Renal cortex interstitium (tissue), 15 donors: ENCODE results near the gene C2CD2L. TPM values are rescaled to one million over a fixed set of nuclear protein-coding genes. Genes with fewer than 3 reads are reported as not detected.
"Not testable (repeated sequence)": the region's sequence is repeated elsewhere in the genome, so short reads cannot be mapped to it uniquely, and the experiment has no call there.

ENCODE experiments used
- DNase-seq, 11 donors: peaks; one replicate each; pipeline ENCODE4 v3.0.0-alpha.2; 2013; ENCODE audit warnings: low read depth in 9 of 11, low spot score in 4 of 11; ENCODE audit errors: extremely low read depth in 1 of 11
- long read RNA-seq, 16 experiments: transcript quantifications; one replicate each; lab custom pipeline, GENCODE V29; 2026
- polyA plus RNA-seq, 3 donors: library from polyadenylated mRNA; unstranded; fragments of 120-200 nt; gene quantifications; one replicate each; pipeline ENCODE4 v1.2.1, GENCODE V29; 2013; ENCODE audit not compliant: insufficient read length in 3 of 3

The C2CD2L gene
- polyA plus RNA-seq, result 10 to 100 TPM in 2 of 3 donors, 1 to 10 TPM in 1; 8.7 to 11.0 (median 10.8) TPM
- long read RNA-seq, donor 1, partial matches to known transcripts, result 0 of 1 reads
- long read RNA-seq, donor 1, other reads (novel, unspliced or antisense), result 0 of 1 reads
- long read RNA-seq, donor 2, result 0 reads
- long read RNA-seq, donor 3, partial matches to known transcripts, result 0 of 1 reads
- long read RNA-seq, donor 3, other reads (novel, unspliced or antisense), result 0 of 1 reads
- long read RNA-seq, donor 4, partial matches to known transcripts, result 0 of 1 reads
- long read RNA-seq, donor 4, other reads (novel, unspliced or antisense), result 0 of 1 reads
- long read RNA-seq, donor 5, result 0 reads
- long read RNA-seq, donor 6, partial matches to known transcripts, result 0 of 1 reads
- long read RNA-seq, donor 6, other reads (novel, unspliced or antisense), result 0 of 1 reads
- long read RNA-seq, donor 7, result 0 reads
- long read RNA-seq, donor 8, full-length matches to known transcripts, result 1 of 8 reads
- long read RNA-seq, donor 8, partial matches to known transcripts, result 7 of 8 reads
- long read RNA-seq, donor 8, other reads (novel, unspliced or antisense), result 0 of 8 reads
- long read RNA-seq, donor 9, result 0 reads
- long read RNA-seq, donor 10, result 0 reads
- long read RNA-seq, donor 11, result 0 reads
- long read RNA-seq, donor 12, result 0 reads
- long read RNA-seq, donor 13, result 0 reads
- long read RNA-seq, donor 14, result 0 reads
- long read RNA-seq, donor 15, result 0 reads
- long read RNA-seq, donor 16, partial matches to known transcripts, result 5 of 9 reads
- long read RNA-seq, donor 16, other reads (novel, unspliced or antisense), result 0 of 9 reads

DNA sequence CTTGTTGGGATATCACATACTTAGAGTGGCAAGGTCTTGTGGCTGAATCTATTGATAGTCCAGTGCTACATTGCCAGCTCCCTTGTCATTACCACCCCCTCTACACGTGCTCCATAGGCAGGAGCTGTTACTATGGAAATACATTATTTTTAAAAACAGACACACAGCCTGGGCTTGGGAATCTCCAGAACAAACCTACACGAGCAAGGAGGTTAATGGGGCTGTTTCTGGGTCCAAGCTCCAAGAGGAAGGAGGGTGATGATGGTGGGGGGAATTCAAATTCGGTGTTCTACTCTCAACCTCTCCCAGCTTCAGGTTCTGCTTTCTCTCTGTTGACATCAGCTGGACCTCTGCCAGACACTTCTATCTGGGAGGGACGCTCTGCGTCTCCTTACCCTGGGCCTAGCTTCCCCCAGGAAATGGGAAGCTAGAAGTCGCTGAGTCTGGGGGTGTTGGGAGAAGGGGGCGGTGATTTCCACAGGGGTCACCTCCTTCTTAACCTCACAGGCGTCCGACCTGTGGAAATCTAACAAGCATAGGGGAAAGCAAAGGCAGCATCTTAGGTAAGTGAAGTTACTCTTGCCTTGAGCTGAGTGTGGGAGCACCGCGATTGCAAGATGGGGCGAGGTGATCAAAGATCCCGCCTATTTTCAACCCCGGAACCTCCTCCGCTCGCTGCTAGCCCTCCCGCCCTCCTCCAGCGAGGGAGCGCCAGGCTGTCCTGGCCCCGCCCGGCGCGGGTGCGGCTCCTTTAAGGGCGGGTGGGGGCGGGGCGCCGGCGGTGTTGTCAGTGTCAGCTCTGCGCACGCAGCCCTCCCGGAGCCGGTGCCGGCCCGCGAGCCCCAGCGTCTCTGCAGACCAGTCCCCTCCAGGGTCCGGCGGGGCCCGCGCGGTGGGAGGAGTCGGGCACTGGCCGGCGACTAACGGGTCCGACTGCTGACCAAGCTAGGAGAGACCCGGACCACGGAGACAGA is at the start of gene C2CD2L:
C2CD2L (plus strand) TSS at position 781 of the 974 bp plus-strand sequence. CDS start 398 bp downstream, outside the sequence.
- DNase-seq, result peak in 6 of 11 donors; percentile 76 to 83 (median 82)

- not testable (repeated sequence) for DNase-seq
Observed at GRCh38 chr11:119059128-119059527, 48.0 kb upstream of the C2CD2L start.

GRCh38 chr11:119061256-119061655 is 45.9 kb upstream of the C2CD2L start:
- no peak for DNase-seq

DNA sequence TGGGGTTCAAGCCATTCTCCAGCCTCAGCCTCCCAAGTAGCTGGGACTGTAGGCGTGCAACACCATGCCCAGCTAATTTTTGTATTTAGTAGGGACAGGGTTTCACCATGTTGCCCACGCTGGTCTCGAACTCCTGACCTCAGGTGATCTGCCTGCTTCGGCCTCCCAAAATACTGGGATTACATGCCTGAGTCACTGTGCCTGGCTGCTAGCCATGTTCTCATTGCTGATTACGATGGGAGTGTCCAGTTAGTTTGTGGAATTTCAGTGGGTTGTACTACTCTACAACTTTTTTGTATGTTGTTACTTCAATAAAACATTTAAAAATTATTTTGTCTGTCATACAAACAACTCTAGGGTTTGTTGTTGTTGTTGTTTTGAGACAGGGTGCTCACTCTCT is 44.4 kb upstream of the C2CD2L start:
- DNase-seq, result no peak

DNA sequence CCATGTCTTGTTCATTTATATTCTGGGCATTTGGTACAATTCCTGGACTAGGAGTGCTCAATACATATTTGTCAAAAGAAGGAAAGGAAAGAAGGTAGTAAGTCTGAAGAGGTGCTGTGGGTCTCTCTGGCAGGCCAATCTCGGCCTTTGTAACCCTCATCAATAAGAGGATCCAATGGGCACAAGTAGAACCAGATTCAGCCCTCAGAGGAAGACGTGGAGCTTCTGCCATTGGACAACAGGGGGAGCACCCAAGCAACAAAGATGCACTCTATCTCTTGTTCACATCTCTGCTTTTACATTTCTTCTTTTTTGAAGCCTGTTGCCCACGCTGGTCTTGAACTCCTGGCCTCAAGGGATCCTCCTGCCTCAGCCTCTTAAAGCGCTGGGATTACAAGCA is 41.8 kb upstream of the C2CD2L start:
- DNase-seq, result no peak

GRCh38 chr11:119067371-119068222 is 39.5 kb upstream of the C2CD2L start, which contains the start of gene VPS11:
Gene VPS11, plus strand, starts transcription at chr11:119067818. Its CDS starts 6 bp downstream, at chr11:119067824.
- DNase-seq, result peak; percentile 86 to 95 (median 93)

- no peak for DNase-seq
Observed at GRCh38 chr11:119077839-119078238, 29.3 kb upstream of the C2CD2L start.

- no peak for DNase-seq
Observed at GRCh38 chr11:119078675-119079420, 28.3 kb upstream of the C2CD2L start.

GRCh38 chr11:119081682-119082260 is 25.4 kb upstream of the C2CD2L start:
- no peak for DNase-seq

DNA sequence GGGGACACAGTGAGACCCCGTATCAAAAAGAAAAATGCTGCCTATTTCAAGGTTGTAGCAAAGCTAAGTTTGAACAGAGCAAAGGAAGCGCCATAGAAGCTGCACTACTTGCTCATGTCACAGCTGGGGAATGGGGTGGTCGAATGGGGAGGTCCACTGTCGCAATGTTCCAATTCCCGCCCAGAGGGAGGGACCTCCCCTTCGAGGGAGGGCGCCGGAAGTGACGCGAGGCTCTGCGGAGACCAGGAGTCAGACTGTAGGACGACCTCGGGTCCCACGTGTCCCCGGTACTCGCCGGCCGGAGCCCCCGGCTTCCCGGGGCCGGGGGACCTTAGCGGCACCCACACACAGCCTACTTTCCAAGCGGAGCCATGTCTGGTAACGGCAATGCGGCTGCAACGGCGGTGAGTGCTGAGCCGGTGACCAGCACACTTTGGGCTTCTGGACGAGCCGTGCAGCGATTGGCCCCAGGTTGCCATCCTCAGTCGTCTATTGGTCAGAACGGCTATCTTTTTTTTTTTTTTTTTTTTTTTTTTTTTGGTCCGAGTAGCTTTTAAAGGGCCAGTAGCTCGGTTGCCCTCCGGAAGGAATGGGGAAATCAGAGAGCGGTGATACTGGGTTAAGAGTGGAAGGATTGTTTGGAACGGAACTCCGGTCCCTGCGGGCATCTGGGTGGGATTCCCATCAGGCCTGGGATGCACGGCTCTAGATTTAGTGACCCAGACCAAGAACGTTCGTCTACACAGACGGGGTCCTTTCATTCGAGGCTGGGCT is 22.3 kb upstream of the C2CD2L start, which contains the start of gene HMBS:
HMBS (plus strand) TSS at position 219 of the 774 bp plus-strand sequence; CDS start at position 372, 153 bp downstream.
- DNase-seq, result peak; percentile 83 to 95 (median 94)

DNA sequence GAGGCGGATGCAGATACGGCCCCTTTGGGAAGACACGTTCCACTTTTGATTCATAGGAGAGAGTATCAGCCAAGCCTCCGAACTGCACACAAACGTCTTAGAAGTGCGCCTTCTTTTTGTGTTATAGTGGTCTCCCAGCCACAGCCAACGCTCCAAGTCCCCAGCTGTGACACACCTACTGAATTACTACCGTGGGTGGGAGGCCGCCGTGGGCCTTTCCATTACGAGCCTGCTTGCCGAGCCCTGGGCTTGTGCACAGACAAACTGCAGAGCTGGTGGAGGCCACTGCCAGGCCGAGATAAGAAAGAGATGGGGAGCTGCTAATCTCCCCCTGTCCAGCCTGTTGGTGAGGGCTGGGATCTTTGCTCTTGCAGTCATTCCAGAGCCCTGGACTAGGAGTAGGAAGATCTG is 21.7 kb upstream of the C2CD2L start:
- DNase-seq, result no peak

DNA sequence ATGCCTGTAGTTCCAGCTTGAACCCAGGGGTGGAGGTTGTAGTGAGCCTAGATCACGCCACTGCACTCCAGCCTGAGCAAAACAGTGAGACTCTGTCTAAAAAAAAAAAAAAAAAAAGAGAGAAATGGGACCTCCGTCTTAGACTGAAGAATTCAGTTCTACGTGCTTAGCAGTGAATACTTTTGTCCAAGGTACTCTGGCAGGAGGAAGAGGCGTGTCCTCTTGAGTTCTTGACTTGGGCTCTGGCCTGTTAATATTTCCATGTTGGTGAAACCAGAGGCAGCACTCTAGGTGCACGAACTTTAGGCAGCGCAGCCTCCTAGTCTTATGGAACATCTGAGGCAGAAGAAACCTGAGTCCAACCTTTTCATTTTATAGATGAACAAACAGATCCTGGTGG is 20.0 kb upstream of the C2CD2L start:
- no peak for DNase-seq

DNA sequence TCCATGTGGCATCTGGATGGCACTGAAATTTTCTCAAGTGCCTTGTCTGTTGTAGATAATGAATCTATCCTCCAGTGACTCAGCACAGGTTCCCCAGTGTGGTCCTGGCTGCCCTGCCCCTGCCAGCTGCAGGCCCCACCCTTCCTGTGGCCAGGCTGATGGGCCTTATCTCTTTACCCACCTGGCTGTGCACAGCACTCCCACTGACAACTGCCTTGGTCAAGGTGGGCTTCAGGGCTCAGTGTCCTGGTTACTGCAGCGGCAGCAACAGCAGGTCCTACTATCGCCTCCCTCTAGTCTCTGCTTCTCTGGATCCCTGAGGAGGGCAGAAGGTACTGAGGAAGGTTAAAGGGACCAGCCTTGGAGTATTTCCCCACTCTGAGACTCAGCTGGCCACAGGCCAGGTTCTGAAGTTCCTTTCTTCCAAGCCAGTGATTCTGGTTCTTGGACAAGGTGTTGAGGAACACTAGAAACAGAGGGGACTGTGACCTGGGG is 19.4 kb upstream of the C2CD2L start:
- no peak for DNase-seq

- DNase-seq, result no peak
Observed at GRCh38 chr11:119088406-119088805, 18.7 kb upstream of the C2CD2L start.

- no peak for DNase-seq
Observed at GRCh38 chr11:119089319-119089718, 17.8 kb upstream of the C2CD2L start.

DNA sequence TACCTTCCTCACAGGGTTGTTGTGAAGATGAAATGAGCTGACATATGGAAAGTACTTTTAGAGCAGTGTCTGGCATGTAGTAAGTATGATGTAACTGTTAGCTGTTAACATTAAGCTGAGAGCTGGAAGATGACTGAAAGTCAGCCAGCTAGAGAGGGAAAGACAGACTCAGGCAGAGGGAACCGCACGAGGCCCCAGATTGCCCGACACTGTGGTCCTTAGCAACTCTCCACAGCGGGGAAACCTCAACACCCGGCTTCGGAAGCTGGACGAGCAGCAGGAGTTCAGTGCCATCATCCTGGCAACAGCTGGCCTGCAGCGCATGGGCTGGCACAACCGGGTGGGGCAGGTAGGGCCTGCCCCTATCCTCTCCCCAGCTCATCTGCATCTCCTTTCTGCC is 16.0 kb upstream of the C2CD2L start:
- DNase-seq, result no peak
